Endothelial cell (in vitro differentiated cells): ENCODE results near the gene CFD. TPM values are rescaled to one million over a fixed set of nuclear protein-coding genes. Genes with fewer than 3 reads are reported as not detected.

ENCODE experiments used
- DNase-seq: peaks from one replicate; pipeline ENCODE4 v3.0.0; 2021; ENCODE audit warnings: low spot score
- H3K27ac Mint-ChIP-seq: one replicate; pipeline ENCODE4 v1.8.0; 2021; ENCODE audit warnings: mixed read lengths, inconsistent platforms; ENCODE audit not compliant: unreplicated experiment
- H3K27me3 Mint-ChIP-seq: one replicate; pipeline ENCODE4 v1.8.0; 2021; ENCODE audit warnings: mild to moderate bottlenecking, moderate library complexity, mixed read lengths, inconsistent platforms; ENCODE audit not compliant: unreplicated experiment
- H3K36me3 Mint-ChIP-seq: one replicate; pipeline ENCODE4 v1.8.0; 2021; ENCODE audit warnings: mild to moderate bottlenecking, low read depth, mixed read lengths, inconsistent platforms; ENCODE audit not compliant: unreplicated experiment
- H3K4me1 Mint-ChIP-seq: one replicate; pipeline ENCODE4 v1.8.0; 2021; ENCODE audit warnings: mild to moderate bottlenecking, mixed read lengths, inconsistent platforms; ENCODE audit not compliant: unreplicated experiment
- H3K4me3 Mint-ChIP-seq: one replicate; pipeline ENCODE4 v1.8.0; 2021; ENCODE audit warnings: mild to moderate bottlenecking, mixed read lengths, inconsistent platforms; ENCODE audit not compliant: unreplicated experiment
- H3K9me3 Mint-ChIP-seq: one replicate; pipeline ENCODE4 v1.8.0; 2021; ENCODE audit warnings: mixed read lengths, inconsistent platforms; ENCODE audit not compliant: unreplicated experiment
- CTCF ChIP-seq: fragments of 200-600 bp; sonication (generic); IDR thresholded peaks from one replicate; pipeline ENCODE4 v1.5.0; 2021; ENCODE audit warnings: antibody characterized with exemption; ENCODE audit not compliant: unreplicated experiment
- total RNA-seq: library from RNA; stranded (reverse); fragmentation: NEBNext Ultra II Directional; extraction: Animal tissue kit (Norgen Biotek cat#: 25700); gene quantifications from one replicate; pipeline ENCODE4 v1.2.1, GENCODE V29; 2021; ENCODE audit not compliant: unreplicated experiment

The CFD gene
- total RNA-seq, 1 donor from 2014 or later, result 0.46 TPM

GRCh38 chr19:884420-885211 lies 25.2 kb downstream of the CFD start:
- no peak for TF ChIP-seq CTCF
- H3K4me1 Mint-ChIP-seq, result no peaks in the 10 kb centered on the region
- DNase-seq, result no peak
- no peak overlapping the region for H3K27ac Mint-ChIP-seq
- H3K4me3 Mint-ChIP-seq, result no peak overlapping the region
- peaks cover 17% of the 10 kb centered on the region for H3K36me3 Mint-ChIP-seq
- H3K9me3 Mint-ChIP-seq, result no peaks in the 10 kb centered on the region
- peaks cover 8% of the 10 kb centered on the region for H3K27me3 Mint-ChIP-seq

GRCh38 chr19:885536-886224 lies 26.2 kb downstream of the CFD start:
- H3K27me3 Mint-ChIP-seq, result peaks cover 6% of the 10 kb centered on the region
- no peak for TF ChIP-seq CTCF
- no peak overlapping the region for H3K4me3 Mint-ChIP-seq
- H3K4me1 Mint-ChIP-seq, result no peaks in the 10 kb centered on the region
- no peaks in the 10 kb centered on the region for H3K9me3 Mint-ChIP-seq
- H3K36me3 Mint-ChIP-seq, result peaks cover 17% of the 10 kb centered on the region
- no peak overlapping the region for H3K27ac Mint-ChIP-seq
- no peak for DNase-seq

DNA sequence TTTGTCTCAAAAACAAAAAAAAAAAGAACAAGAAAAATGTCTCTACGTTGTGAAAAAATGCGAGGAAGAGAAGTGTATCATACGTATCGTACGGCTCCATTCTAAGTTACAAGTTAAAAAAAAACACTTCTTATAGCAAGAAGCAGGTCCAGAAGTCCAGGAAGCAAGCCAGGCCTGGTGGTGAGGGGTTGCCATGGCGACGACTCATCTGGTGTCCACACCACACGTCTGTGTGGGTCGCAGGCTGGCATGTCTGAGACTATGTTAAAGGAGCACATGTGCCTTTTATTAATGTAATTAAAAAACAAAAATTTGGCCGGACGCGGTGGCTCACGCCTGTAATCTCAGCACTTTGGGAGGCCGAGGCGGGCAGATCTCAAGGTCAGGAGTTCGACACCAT lies 27.6 kb downstream of the CFD start:
- H3K27ac Mint-ChIP-seq, result no peak overlapping the region

GRCh38 chr19:887599-887998 lies 28.1 kb downstream of the CFD start:
- Mint-ChIP-seq H3K4me3 (no peak overlapping the region), H3K9me3 (no peaks in the 10 kb centered on the region), H3K4me1 (no peaks in the 10 kb centered on the region), H3K27ac (no peak overlapping the region), H3K36me3 (peaks cover 4% of the 10 kb centered on the region), H3K27me3 (peaks cover 3% of the 10 kb centered on the region)
- no peak for DNase-seq
- TF ChIP-seq CTCF, result no peak

More for the DNA sequence above, 27.6 kb downstream of the CFD start:
- H3K36me3 Mint-ChIP-seq, result peaks cover 4% of the 10 kb centered on the region
- H3K27me3 Mint-ChIP-seq, result peaks cover 3% of the 10 kb centered on the region
- no peak for TF ChIP-seq CTCF
- no peak overlapping the region for H3K4me3 Mint-ChIP-seq
- H3K4me1 Mint-ChIP-seq, result no peaks in the 10 kb centered on the region
- no peaks in the 10 kb centered on the region for H3K9me3 Mint-ChIP-seq
- no peak for DNase-seq
